Smooth muscle cell (in vitro differentiated cells): ENCODE data around the gene ZNRF2. TPM values are rescaled to one million over a fixed set of nuclear protein-coding genes. Genes with fewer than 3 reads are reported as not detected.

ENCODE experiments used
- DNase-seq: peaks from one replicate; lab custom pipeline; 2025; ENCODE audit not compliant: unreplicated experiment; lab: John Stamatoyannopoulos, UW
- H2AFZ ChIP-seq: fragments of 200-600 bp; sonication (generic); 2 replicates; pipeline ENCODE4 v1.6.0; 2016; ENCODE audit warnings: antibody characterized with exemption, low read depth, mild to moderate bottlenecking
- H3F3A ChIP-seq: fragments of 200-600 bp; sonication (generic); 2 replicates; pipeline ENCODE4 v1.6.0; 2017; ENCODE audit warnings: antibody characterized with exemption, low read depth
- H3K27ac ChIP-seq: fragments of 200-600 bp; sonication (generic); 2 replicates; pipeline ENCODE4 v1.5.1; 2016; ENCODE audit warnings: low read depth, mild to moderate bottlenecking
- H3K27me3 ChIP-seq: fragments of 200-600 bp; sonication (generic); 2 replicates; pipeline ENCODE4 v1.6.1; 2016; ENCODE audit warnings: low read depth, mild to moderate bottlenecking
- H3K36me3 ChIP-seq: fragments of 200-600 bp; sonication (generic); 2 replicates; pipeline ENCODE4 v1.5.1; 2016; ENCODE audit warnings: low read depth
- H3K4me1 ChIP-seq: fragments of 200-600 bp; sonication (generic); 2 replicates; pipeline ENCODE4 v1.5.1; 2016; ENCODE audit warnings: low read depth
- H3K4me2 ChIP-seq: fragments of 200-600 bp; sonication (generic); 2 replicates; pipeline ENCODE4 v1.6.0; 2016; ENCODE audit warnings: mild to moderate bottlenecking
- H3K4me3 ChIP-seq: fragments of 200-600 bp; sonication (generic); 2 replicates; pipeline ENCODE4 v1.5.1; 2016; ENCODE audit warnings: mild to moderate bottlenecking
- H3K79me2 ChIP-seq: fragments of 200-600 bp; sonication (generic); 2 replicates; pipeline ENCODE4 v1.6.0; 2016; ENCODE audit warnings: low read depth, mild to moderate bottlenecking
- H3K9ac ChIP-seq: fragments of 200-600 bp; sonication (generic); 2 replicates; pipeline ENCODE4 v1.6.0; 2016; ENCODE audit warnings: low read depth
- H3K9me3 ChIP-seq: fragments of 200-600 bp; sonication (generic); replicated peaks from 2 replicates; pipeline ENCODE4 v1.5.1; 2016; ENCODE audit warnings: low read depth
- H4K20me1 ChIP-seq: fragments of 200-600 bp; sonication (generic); 2 replicates; pipeline ENCODE4 v1.6.0; 2016; ENCODE audit warnings: low read depth
- CTCF ChIP-seq: fragments of 200-600 bp; sonication (generic); IDR thresholded peaks from 2 replicates; pipeline ENCODE4 v1.5.1; 2017; ENCODE audit warnings: borderline replicate concordance, mild to moderate bottlenecking, antibody characterized with exemption; ENCODE audit not compliant: insufficient read depth, poor library complexity, severe bottlenecking
- WGBS: methylation state at CpG from one replicate; pipeline ENCODE4 v1.1.7; 2016; ENCODE audit warnings: low lambda C conversion rate; 5-methylcytosine and 5-hydroxymethylcytosine counted together
- polyA plus RNA-seq: library from polyadenylated mRNA; unstranded; fragments of >200 nt; fragmentation: Nextera tagmentation; extraction: Ambion mirVana; gene quantifications from 2 replicates; pipeline ENCODE4 v1.2.1, GENCODE V29; 2016
- total RNA-seq: library from RNA; depleted of rRNA; stranded (reverse); fragments of >200 nt; gene quantifications from 2 replicates; pipeline ENCODE4 v1.2.3, GENCODE V29; 2014

The ZNRF2 gene
- total and polyA plus RNA-seq, 2 experiments from 2014 or later, result 2.1 to 13.5 TPM

GRCh38 chr7:30352169-30352568, 67.8 kb downstream of the ZNRF2 start:
- no peaks in the 10 kb centered on the region for H4K20me1 ChIP-seq
- H3F3A ChIP-seq, result peaks cover 4% of the 10 kb centered on the region
- no peak overlapping the region for H3K4me2 ChIP-seq
- DNase-seq, result no peak
- H3K4me3 ChIP-seq, result no peak overlapping the region
- H3K9ac ChIP-seq, result no peak overlapping the region
- no peak overlapping the region for H3K27ac ChIP-seq
- H3K27me3 ChIP-seq, result no peaks in the 10 kb centered on the region
- peaks cover 25% of the 10 kb centered on the region for H3K79me2 ChIP-seq
- H3K4me1 ChIP-seq, result peaks cover 50% of the 10 kb centered on the region
- H2AFZ ChIP-seq, result no peak overlapping the region
- no peaks in the 10 kb centered on the region for H3K36me3 ChIP-seq
- H3K9me3 ChIP-seq, result no peaks in the 10 kb centered on the region
- WGBS, result 91% methylated on average over 5 of the region's 5 CpGs
- no peak for TF ChIP-seq CTCF

- H3K9ac ChIP-seq, result no peak overlapping the region
- TF ChIP-seq CTCF, result no peak
- H3K27me3 ChIP-seq, result no peaks in the 10 kb centered on the region
- H3K9me3 ChIP-seq, result no peaks in the 10 kb centered on the region
- no peak overlapping the region for H3K27ac ChIP-seq
- no peak overlapping the region for H3K4me2 ChIP-seq
- peaks cover under 1% of the 10 kb centered on the region for H3F3A ChIP-seq
- no peak for DNase-seq
- H4K20me1 ChIP-seq, result no peaks in the 10 kb centered on the region
- WGBS, result 95% methylated on average over 3 of the region's 3 CpGs
- peaks cover 41% of the 10 kb centered on the region for H3K4me1 ChIP-seq
- H2AFZ ChIP-seq, result no peak overlapping the region
- peaks cover 25% of the 10 kb centered on the region for H3K79me2 ChIP-seq
- H3K4me3 ChIP-seq, result no peak overlapping the region
- H3K36me3 ChIP-seq, result no peaks in the 10 kb centered on the region
Observed at GRCh38 chr7:30353532-30353931, 69.1 kb downstream of the ZNRF2 start.

GRCh38 chr7:30353932-30354607, 69.7 kb downstream of the ZNRF2 start:
- H3K4me2 ChIP-seq, result no peak overlapping the region
- no peak for TF ChIP-seq CTCF
- H3K4me3 ChIP-seq, result no peak overlapping the region

GRCh38 chr7:30354791-30355190, 70.4 kb downstream of the ZNRF2 start:
- Histone ChIP-seq H4K20me1 (no peaks in the 10 kb centered on the region), H3K79me2 (peaks cover 25% of the 10 kb centered on the region), H3K27me3 (no peaks in the 10 kb centered on the region), H3F3A (no peaks in the 10 kb centered on the region), H2AFZ (no peak overlapping the region), H3K4me2 (no peak overlapping the region), H3K9ac (no peak overlapping the region), H3K36me3 (no peaks in the 10 kb centered on the region), H3K4me3 (no peak overlapping the region), H3K4me1 (peaks cover 38% of the 10 kb centered on the region), H3K27ac (no peak overlapping the region), H3K9me3 (no peaks in the 10 kb centered on the region)
- no peak for TF ChIP-seq CTCF
- DNase-seq, result no peak

More at GRCh38 chr7:30353932-30354607, 69.7 kb downstream of the ZNRF2 start:
- Histone ChIP-seq H3F3A (no peaks in the 10 kb centered on the region), H3K36me3 (no peaks in the 10 kb centered on the region), H3K4me1 (peaks cover 38% of the 10 kb centered on the region), H3K9ac (no peak overlapping the region), H2AFZ (no peak overlapping the region), H3K27ac (no peak overlapping the region), H3K79me2 (peaks cover 25% of the 10 kb centered on the region), H3K27me3 (no peaks in the 10 kb centered on the region), H3K9me3 (no peaks in the 10 kb centered on the region), H4K20me1 (no peaks in the 10 kb centered on the region)
- WGBS, result 75% methylated on average over 3 of the region's 3 CpGs
- no peak for DNase-seq
